ENCODE data around the gene FBXL12.
A peak's percentile ranks its signal among the peaks of the same experiment; 100 is the strongest.
"Not testable (repeated sequence)": the region's sequence is repeated elsewhere in the genome, so short reads cannot be mapped to it uniquely, and the experiment has no call there.

The FBXL12 gene

DNA sequence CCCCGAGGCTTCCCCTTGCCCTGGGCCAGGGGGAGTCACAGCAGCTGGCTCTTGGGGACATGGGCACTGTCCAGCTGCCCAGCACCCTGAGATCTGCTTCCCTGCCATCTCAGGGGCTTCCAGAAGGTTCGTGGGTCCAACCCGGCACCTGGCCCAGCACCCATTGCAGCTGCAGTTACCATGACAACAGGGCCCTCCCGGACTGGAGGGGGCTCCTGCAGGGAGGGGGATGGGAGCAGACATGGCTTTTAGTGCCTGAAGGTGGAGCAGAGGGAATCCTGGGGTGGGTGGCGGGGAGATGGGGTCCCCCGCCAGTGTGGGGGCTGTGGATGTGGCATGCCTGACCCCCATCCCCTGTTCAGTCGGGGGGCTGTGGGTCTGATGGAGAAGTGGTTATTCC, 30.9 kb upstream of the FBXL12 start:
- in situ Hi-C loops (cut with MboI; ENCODE audit: low pct_unique_long_range_greater_than_20kb, low sequenced_read_pairs, unreplicated experiment): no loop called here
- TF ChIP-seq, protein P1, sequence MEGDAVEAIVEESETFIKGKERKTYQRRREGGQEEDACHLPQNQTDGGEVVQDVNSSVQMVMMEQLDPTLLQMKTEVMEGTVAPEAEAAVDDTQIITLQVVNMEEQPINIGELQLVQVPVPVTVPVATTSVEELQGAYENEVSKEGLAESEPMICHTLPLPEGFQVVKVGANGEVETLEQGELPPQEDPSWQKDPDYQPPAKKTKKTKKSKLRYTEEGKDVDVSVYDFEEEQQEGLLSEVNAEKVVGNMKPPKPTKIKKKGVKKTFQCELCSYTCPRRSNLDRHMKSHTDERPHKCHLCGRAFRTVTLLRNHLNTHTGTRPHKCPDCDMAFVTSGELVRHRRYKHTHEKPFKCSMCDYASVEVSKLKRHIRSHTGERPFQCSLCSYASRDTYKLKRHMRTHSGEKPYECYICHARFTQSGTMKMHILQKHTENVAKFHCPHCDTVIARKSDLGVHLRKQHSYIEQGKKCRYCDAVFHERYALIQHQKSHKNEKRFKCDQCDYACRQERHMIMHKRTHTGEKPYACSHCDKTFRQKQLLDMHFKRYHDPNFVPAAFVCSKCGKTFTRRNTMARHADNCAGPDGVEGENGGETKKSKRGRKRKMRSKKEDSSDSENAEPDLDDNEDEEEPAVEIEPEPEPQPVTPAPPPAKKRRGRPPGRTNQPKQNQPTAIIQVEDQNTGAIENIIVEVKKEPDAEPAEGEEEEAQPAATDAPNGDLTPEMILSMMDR (IDR thresholded peaks at IDR 0.05; ENCODE audit: extremely low read depth, insufficient read depth, missing control alignments): no peak
- peak; percentile 14 for DNase-seq (ENCODE audit: low spot score)

DNA sequence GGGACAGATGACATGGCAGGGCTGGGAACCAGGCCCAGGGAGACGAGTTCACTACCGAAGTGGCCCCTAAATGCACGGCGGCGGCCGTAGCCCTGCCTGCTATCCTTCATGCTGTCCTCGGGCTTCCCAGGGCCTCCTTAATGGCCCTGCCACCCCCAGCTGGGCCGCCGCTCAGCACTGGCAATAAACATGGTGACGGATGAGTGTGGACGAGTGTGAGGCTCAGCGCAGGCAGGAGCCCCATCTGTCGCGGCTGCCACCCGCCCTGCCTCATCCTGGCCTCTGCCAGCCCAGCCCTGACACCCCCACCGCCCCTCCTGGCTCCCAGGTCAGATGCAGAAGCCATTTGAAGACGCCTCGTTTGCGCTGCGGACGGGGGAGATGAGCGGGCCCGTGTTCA, 29.9 kb upstream of the FBXL12 start:
- peak; percentile 13 for DNase-seq (ENCODE audit: low spot score)
- in situ Hi-C loops (cut with MboI; ENCODE audit: low pct_unique_long_range_greater_than_20kb, low sequenced_read_pairs, unreplicated experiment): no loop called here
- TF ChIP-seq, protein P1 (IDR thresholded peaks at IDR 0.05; ENCODE audit: extremely low read depth, insufficient read depth, missing control alignments): no peak

DNA sequence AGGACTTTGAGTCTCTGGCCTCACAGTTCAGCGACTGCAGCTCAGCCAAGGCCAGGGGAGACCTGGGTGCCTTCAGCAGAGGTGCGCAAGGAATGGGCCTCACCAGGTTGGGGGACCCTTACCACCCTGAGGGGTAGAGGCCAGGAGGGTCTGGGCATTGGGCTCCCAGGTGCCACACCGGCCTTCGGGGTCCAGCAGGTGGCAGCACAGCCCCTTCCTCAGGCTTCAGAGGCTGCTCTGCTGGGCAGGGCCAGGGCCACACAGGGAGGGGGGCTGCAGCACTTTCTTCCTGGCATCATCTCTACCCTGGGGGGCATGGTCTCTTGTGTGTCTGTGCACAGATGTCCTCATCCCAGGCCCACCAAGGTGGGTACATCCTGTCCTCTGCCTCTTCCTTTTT, 29.2 kb upstream of the FBXL12 start:
- TF ChIP-seq, protein P1 (IDR thresholded peaks at IDR 0.05; ENCODE audit: extremely low read depth, insufficient read depth, missing control alignments): peak; percentile 57
- peak; percentile 50 for DNase-seq (ENCODE audit: low spot score)
- in situ Hi-C loops (cut with MboI; ENCODE audit: low pct_unique_long_range_greater_than_20kb, low sequenced_read_pairs, unreplicated experiment): no loop called here

DNA sequence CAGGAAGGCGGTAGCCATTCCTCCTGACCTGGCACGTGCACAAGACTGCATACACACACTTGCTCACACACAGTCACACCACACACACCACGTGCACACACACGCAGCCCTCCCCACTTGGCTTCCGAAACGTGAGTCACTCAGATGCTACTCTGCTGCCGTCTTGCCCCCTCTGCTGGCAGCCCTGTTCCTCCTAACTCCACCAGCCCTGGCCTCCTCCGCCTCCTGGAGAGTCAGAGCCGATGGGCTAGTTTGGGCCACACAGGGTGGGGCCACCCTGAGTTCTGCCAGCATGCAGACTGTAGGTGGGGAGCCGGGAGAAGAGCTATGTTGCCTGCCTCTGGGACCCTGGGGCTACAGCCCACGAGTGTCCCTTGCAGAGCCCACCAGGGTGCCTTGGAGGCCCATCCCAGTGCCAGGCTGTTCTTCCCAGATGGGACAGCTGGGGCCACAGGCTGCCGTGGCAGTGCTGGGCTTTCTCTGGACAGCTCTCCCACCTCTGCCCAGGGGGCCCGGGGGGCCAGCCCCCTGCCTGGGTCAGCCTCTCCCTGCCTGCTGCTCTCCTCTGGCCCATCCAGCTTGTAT, 28.3 kb upstream of the FBXL12 start:
- in situ Hi-C loops (cut with MboI; ENCODE audit: low pct_unique_long_range_greater_than_20kb, low sequenced_read_pairs, unreplicated experiment): no loop called here
- TF ChIP-seq, protein P1 (IDR thresholded peaks at IDR 0.05; ENCODE audit: extremely low read depth, insufficient read depth, missing control alignments): peak; percentile 31
- peak; percentile 35 for DNase-seq (ENCODE audit: low spot score)

DNA sequence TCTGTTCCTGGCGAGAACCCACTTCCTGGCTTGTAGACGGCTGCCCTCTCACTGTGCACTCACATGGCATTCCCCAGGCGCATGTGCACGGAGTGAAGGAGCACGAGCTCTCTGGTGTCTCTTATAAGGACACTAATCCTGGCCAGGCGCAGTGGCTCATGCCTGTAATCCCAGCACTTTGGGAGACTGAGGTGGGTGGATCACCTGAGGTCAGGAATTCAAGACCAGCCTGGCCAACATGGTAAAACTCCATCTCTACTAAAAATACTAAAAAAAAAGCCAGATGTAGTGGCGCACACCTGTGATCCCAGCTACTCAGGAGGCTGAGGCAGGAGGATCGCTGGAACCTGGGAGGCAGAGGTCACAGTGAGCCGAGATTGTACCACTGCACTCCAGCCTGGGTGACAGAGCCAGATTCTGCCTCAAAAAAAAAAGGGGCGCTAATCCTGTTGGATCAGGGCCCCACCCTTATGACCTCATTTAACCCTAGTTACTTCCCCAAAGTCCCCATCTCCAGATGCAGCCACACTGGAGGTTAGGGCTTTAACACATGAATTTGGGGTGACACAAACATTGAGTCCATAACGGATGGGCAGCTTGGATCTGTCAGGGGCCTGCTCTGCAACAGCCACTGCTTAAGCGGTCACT, 24.9 kb upstream of the FBXL12 start:
- in situ Hi-C loops (cut with MboI; ENCODE audit: low pct_unique_long_range_greater_than_20kb, low sequenced_read_pairs, unreplicated experiment); DNase-seq (ENCODE audit: low spot score): not testable (repeated sequence)

DNA sequence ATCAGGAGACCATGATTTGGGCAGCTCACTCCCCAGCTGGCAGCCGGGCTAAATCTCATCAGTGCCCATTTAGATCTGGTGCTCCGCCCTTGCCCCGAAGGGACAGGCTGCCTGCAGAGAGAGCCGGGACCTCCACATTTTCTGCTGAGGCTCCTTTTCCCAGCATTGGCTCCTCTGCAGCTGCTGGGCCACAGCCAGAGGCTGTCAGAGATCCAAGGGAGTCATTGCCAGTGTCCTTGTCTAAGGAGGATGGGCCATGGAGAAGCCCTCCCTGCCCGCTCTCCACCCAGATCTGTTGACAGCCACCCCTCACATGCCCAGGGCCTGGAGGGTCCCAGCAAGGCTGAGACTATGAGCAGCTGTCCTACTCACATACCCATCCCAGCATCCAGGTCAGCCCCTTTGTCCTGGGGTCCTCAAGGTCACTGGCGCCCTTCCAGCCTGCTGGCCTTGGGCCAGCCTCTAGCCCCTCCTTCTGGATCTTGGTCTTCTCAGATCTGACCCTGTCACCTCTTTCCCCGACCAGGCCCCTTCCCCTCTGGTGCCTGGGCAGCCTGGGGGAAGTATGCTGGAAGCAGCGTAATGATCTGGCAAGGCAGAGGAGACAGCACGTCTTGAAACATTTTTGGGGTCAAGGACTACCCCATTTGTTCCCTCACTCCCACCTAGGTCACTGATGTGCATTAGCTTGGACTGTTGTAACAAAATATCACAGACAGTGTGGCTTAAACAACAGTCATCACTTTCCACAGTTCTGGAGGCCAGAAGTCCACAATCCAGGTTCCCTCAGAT, 24.2 kb upstream of the FBXL12 start:
- in situ Hi-C loops (cut with MboI; ENCODE audit: low pct_unique_long_range_greater_than_20kb, low sequenced_read_pairs, unreplicated experiment): no loop called here
- TF ChIP-seq, protein P1 (IDR thresholded peaks at IDR 0.05; ENCODE audit: extremely low read depth, insufficient read depth, missing control alignments): no peak
- peak; percentile 10 for DNase-seq (ENCODE audit: low spot score)

DNA sequence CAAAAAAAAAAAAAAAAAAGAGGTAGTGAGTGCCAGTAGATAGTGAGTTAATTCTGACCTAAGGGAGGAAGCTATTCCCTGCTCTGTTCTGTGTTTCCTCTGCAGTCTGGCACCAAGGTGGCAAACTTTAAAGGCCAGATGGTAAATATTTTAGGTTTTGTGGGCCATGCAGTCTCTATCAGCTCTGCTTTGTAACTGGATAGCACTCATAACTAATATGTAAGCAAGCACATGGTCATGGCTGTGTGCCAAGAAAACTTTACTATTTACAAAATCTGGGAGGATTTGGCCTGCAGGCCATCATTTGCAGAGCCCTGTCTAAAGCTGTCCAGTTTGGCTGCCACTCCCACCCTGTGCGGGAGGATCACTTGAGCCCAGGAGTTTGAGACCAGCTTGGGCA, 20.5 kb upstream of the FBXL12 start:
- in situ Hi-C loops (cut with MboI; ENCODE audit: low pct_unique_long_range_greater_than_20kb, low sequenced_read_pairs, unreplicated experiment): no loop called here
- DNase-seq (ENCODE audit: low spot score): no peak
- TF ChIP-seq, protein P1 (IDR thresholded peaks at IDR 0.05; ENCODE audit: extremely low read depth, insufficient read depth, missing control alignments): no peak
